C4-2B (cell line): Measurements from ENCODE around the gene NRG3.

Experiments used
- H3K27ac ChIP-seq: fragments of 450-650 bp; 2 replicates; pipeline ENCODE4 v1.5.1; 2017
- CTCF ChIP-seq: fragments of 450-650 bp; conservative IDR thresholded peaks from 2 replicates; pipeline ENCODE4 v1.5.1; 2017; ENCODE audit warnings: mild to moderate bottlenecking
- ZFX ChIP-seq: fragments of 450-650 bp; IDR thresholded peaks from 2 replicates; pipeline ENCODE4 v1.6.1; 2017

NRG3 gene

GRCh38 chr10:82468453-82468852, 593.5 kb downstream of the NRG3 start:
- TF ChIP-seq ZFX = no peak
- TF ChIP-seq CTCF = no peak
- H3K27ac ChIP-seq = no peak overlapping the region

DNA sequence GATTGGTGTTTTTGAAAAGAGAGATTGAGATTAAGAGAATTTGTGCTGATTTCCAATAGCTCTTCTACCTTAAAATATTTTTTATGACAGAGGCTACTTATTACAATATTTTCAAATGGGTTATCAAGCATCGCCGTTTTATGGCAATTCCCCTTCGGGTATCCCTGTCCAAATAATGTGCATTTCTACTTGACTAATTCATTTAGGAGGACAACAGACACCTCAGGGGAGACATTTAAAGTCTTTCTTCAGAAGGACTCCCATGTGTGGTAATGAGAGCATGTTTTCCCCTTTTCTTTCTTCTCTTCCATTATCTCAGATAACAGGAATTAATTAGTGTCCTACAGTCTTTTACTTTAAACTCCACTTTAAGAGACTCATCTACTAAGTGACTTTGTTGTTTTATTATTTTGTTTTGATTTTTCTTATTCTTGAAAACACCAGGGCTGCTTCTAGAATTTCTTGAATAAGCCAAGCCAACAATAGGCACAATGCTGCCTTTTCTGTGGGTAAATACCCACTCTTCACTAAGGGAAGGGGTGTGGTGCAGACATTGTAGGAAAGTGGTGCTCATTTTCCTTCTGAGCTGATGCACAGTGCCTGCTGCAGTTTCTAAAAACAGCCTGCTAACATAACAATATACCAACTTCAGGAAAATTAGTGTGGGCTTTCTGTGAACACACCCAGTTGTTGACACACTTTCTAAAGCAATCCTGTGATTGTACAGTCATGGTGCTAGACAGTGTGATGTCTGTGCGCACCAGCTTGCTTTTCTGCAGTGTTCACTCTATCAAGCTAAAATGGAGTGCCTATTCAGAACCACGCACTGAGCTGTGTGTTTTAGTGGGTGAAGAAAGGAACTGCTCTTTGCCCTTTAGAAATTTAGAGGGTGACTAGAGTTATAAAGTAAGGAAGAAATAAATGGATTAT, 597.7 kb downstream of the NRG3 start:
- no peak for TF ChIP-seq CTCF
- no peak for TF ChIP-seq ZFX
- H3K27ac ChIP-seq = no peak overlapping the region

DNA sequence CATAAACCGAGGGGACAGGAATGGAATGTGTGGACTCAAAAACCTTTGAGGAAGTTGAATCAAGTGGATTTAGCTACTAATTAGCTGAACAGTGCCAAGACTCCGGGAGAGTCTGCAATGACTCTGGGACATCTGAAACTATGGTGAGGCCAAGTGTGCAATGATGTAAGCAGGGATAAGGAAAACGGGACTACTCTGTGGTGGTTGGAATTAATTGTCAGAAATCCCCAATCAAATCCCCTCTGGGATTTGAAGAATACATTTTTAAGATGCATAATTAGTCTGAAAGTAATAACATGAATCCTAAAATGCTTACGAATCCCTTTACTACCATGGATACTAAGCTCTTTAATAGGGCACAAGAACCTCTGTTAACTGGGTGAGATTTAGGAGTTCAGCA, 602.8 kb downstream of the NRG3 start:
- H3K27ac ChIP-seq = no peak overlapping the region
- TF ChIP-seq CTCF (no peak), ZFX (no peak)

- TF ChIP-seq ZFX = no peak
- TF ChIP-seq CTCF = no peak
- H3K27ac ChIP-seq = no peak overlapping the region
Observed at GRCh38 chr10:82492647-82493046, 617.7 kb downstream of the NRG3 start.

GRCh38 chr10:82496114-82496513, 621.1 kb downstream of the NRG3 start:
- TF ChIP-seq ZFX = no peak
- TF ChIP-seq CTCF = no peak
- no peak overlapping the region for H3K27ac ChIP-seq

DNA sequence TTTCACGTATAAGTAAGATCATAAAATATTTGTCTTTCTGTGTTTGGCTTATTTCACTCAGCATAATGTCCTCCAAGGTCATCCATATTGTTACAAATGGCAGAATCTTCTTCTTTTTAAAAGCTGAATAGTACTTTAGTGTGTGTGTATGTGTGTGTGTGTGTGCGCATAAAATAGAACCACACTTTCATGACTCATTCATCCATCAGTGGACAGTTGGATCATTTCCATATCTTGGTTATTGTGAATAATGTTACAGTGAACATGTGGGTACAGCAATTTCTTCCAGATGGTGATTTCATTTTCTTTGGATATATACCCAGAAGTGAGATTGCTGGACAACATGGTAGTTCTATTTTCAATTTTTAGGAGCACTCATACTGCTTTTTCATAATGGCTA, 622.4 kb downstream of the NRG3 start:
- TF ChIP-seq ZFX (no peak), CTCF (no peak)
- no peak overlapping the region for H3K27ac ChIP-seq

DNA sequence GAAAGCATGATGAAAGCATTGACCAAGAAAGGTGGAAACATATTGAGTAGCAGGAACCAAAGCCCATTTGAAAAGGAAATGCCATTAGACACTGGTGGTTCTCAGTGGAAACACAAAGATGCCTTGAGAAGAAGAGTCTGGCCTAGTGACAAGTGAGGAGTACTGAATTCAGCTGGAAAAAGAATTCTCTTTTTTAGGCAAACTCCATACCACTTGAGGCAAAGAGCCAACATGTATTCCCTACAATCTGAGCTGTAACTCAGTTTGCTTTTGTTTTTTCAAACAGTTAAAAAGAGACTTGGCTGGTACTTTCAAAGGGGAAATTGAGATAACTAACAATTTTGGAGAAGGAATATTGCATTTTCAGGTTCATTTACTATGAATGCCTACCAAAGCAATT, 624.0 kb downstream of the NRG3 start:
- TF ChIP-seq ZFX (no peak), CTCF (no peak)
- H3K27ac ChIP-seq = no peak overlapping the region
